Fibroblast of villous mesenchyme (primary cell): Measurements from ENCODE around the gene SOCS1. TPM values are rescaled to one million over a fixed set of nuclear protein-coding genes. Genes with fewer than 3 reads are reported as not detected.

Source experiments
- DNase-seq: peaks from one replicate; pipeline ENCODE4 v3.0.0-alpha.2; 2010; ENCODE audit warnings: low read depth
- H3K4me3 ChIP-seq: 2 replicates; pipeline ENCODE4 v1.5.1; 2011; ENCODE audit warnings: low read depth, mild to moderate bottlenecking, low read length
- CTCF ChIP-seq: IDR thresholded peaks from 2 replicates; pipeline ENCODE4 v1.5.1; 2012; ENCODE audit warnings: low read depth, mild to moderate bottlenecking, low read length; ENCODE audit not compliant: insufficient read depth
- total RNA-seq: library from RNA; depleted of rRNA; stranded (reverse); fragments of >200 nt; gene quantifications from 2 replicates; pipeline ENCODE4 v1.2.3, GENCODE V29; 2012

Gene SOCS1
- total RNA-seq, 1 donor: 29.4 TPM

GRCh38 chr16:11254913-11255736 lies 879 bp downstream of the SOCS1 start:
- peak; percentile 53 for DNase-seq
- TF ChIP-seq CTCF: peak; percentile 4
- H3K4me3 ChIP-seq: peak overlapping the region; percentile 76

GRCh38 chr16:11253995-11254912 lies 1.8 kb downstream of the SOCS1 start:
- peak overlapping the region; percentile 76 for H3K4me3 ChIP-seq
- DNase-seq: no peak
- no peak for TF ChIP-seq CTCF

GRCh38 chr16:11253009-11253994 lies 2.7 kb downstream of the SOCS1 start:
- peak overlapping the region; percentile 76 for H3K4me3 ChIP-seq
- TF ChIP-seq CTCF: no peak
- peak; percentile 66 for DNase-seq

GRCh38 chr16:11252482-11252931 lies 3.5 kb downstream of the SOCS1 start:
- TF ChIP-seq CTCF: no peak
- H3K4me3 ChIP-seq: peak overlapping the region; percentile 76
- DNase-seq: no peak

GRCh38 chr16:11251525-11252481 lies 4.2 kb downstream of the SOCS1 start:
- peak; percentile 65 for DNase-seq
- no peak for TF ChIP-seq CTCF
- H3K4me3 ChIP-seq: peak overlapping the region; percentile 76
